ENCODE data around the gene SIAE. TPM values are rescaled to one million over a fixed set of nuclear protein-coding genes. Genes with fewer than 3 reads are reported as not detected.

SIAE gene
- total RNA-seq, 4 donors from 2014 or later, result 2.7 to 7.5 (median 4.0) TPM

- TF ChIP-seq CTCF (IDR thresholded peaks at IDR 0.05), result no peak
- TF ChIP-seq EP300 (IDR thresholded peaks at IDR 0.05), result no peak
- no peak for TF ChIP-seq POLR2AphosphoS5 (IDR thresholded peaks at IDR 0.05)
- no peak for TF ChIP-seq POLR2A (IDR thresholded peaks at IDR 0.05)
- peaks cover 0 to 18% (median 6%) of the 10 kb centered on the region in 3 donors for H3K4me1 ChIP-seq
- peak overlapping the region; percentile 4 to 50 for H3K4me3 ChIP-seq
- H3K9me3 ChIP-seq, result no peaks in the 10 kb centered on the region
- ATAC-seq, result peak; percentile 37
- H3K27me3 ChIP-seq, result peaks cover 90% of the 10 kb centered on the region
- no peaks in the 10 kb centered on the region for H3K36me3 ChIP-seq
- H3K27ac ChIP-seq, result peak overlapping the region in 3 of 4 donors; percentile 26 to 48 (median 29)
- WGBS, 2 donors (ENCODE audit: low coverage in 1 of 2), result 0% methylated on average over 9 of the region's 45 CpGs
Observed at GRCh38 chr11:124717786-124718651, 44.5 kb upstream of the SIAE start.

- peaks cover 0 to 18% (median 6%) of the 10 kb centered on the region in 3 donors for H3K4me1 ChIP-seq
- peak overlapping the region in 1 of 2 donors; percentile 50 for H3K4me3 ChIP-seq
- TF ChIP-seq EP300 (IDR thresholded peaks at IDR 0.05) (no peak), POLR2AphosphoS5 (IDR thresholded peaks at IDR 0.05) (no peak)
- H3K36me3 ChIP-seq, result no peaks in the 10 kb centered on the region
- H3K27me3 ChIP-seq, result peaks cover 83% of the 10 kb centered on the region
- no peaks in the 10 kb centered on the region for H3K9me3 ChIP-seq
- H3K27ac ChIP-seq, result peak overlapping the region in 3 of 4 donors; percentile 14 to 29 (median 26)
- ATAC-seq, result no peak
- WGBS, 2 donors (ENCODE audit: low coverage in 1 of 2), result 33 to 45% methylated on average over 6 to 7 of the region's 7 CpGs
Observed at GRCh38 chr11:124717421-124717785, 43.9 kb upstream of the SIAE start.

GRCh38 chr11:124716591-124716990 is 43.1 kb upstream of the SIAE start:
- Histone ChIP-seq H3K9me3 (no peaks in the 10 kb centered on the region), H3K27me3 (peaks cover 75% of the 10 kb centered on the region), H3K4me3 (no peak overlapping the region), H3K36me3 (no peaks in the 10 kb centered on the region), H3K27ac (no peak overlapping the region), H3K4me1 (peaks cover 0 to 18% (median 6%) of the 10 kb centered on the region in 3 donors)
- WGBS, 2 donors (ENCODE audit: low coverage in 1 of 2), result 57 to 86% methylated on average over 1 to 3 of the region's 3 CpGs
- no peak for ATAC-seq
- TF ChIP-seq POLR2A (IDR thresholded peaks at IDR 0.05) (no peak), CTCF (IDR thresholded peaks at IDR 0.05) (no peak), POLR2AphosphoS5 (IDR thresholded peaks at IDR 0.05) (no peak), EP300 (IDR thresholded peaks at IDR 0.05) (no peak)

GRCh38 chr11:124712392-124712791 is 38.9 kb upstream of the SIAE start:
- peaks cover 41% of the 10 kb centered on the region for H3K27me3 ChIP-seq
- H3K36me3 ChIP-seq, result no peaks in the 10 kb centered on the region
- peaks cover 0 to under 1% (median 0%) of the 10 kb centered on the region in 3 donors for H3K4me1 ChIP-seq
- WGBS, 2 donors (ENCODE audit: low coverage in 1 of 2), result 73 to 76% methylated on average over 3 of the region's 3 CpGs
- peaks cover 0 to 13% (median 0%) of the 10 kb centered on the region in 3 donors for H3K9me3 ChIP-seq
- TF ChIP-seq POLR2A (IDR thresholded peaks at IDR 0.05) (no peak), POLR2AphosphoS5 (IDR thresholded peaks at IDR 0.05) (no peak), CTCF (IDR thresholded peaks at IDR 0.05) (no peak), EP300 (IDR thresholded peaks at IDR 0.05) (no peak)
- H3K27ac ChIP-seq, result no peak overlapping the region
- ATAC-seq, result no peak
- no peak overlapping the region for H3K4me3 ChIP-seq

GRCh38 chr11:124707829-124708228 is 34.3 kb upstream of the SIAE start:
- H3K36me3 ChIP-seq, result no peaks in the 10 kb centered on the region
- peaks cover 0 to 19% (median 0%) of the 10 kb centered on the region in 3 donors for H3K9me3 ChIP-seq
- no peaks in the 10 kb centered on the region for H3K4me1 ChIP-seq
- H3K27me3 ChIP-seq, result peaks cover 34% of the 10 kb centered on the region
- no peak overlapping the region for H3K4me3 ChIP-seq
- H3K27ac ChIP-seq, result no peak overlapping the region
- WGBS, 2 donors (ENCODE audit: low coverage in 1 of 2), result 82 to 88% methylated on average over 4 of the region's 4 CpGs
- ATAC-seq, result no peak
- no peak for TF ChIP-seq EP300 (IDR thresholded peaks at IDR 0.05)
- no peak for TF ChIP-seq POLR2AphosphoS5 (IDR thresholded peaks at IDR 0.05)
- TF ChIP-seq CTCF (IDR thresholded peaks at IDR 0.05), result no peak
- no peak for TF ChIP-seq POLR2A (IDR thresholded peaks at IDR 0.05)

All from gastroesophageal sphincter (tissue), 4 donors.